ENCODE measurements around the gene RFPL3.
"Not testable (repeated sequence)": the region's sequence is repeated elsewhere in the genome, so short reads cannot be mapped to it uniquely, and the experiment has no call there.

RFPL3 gene

DNA sequence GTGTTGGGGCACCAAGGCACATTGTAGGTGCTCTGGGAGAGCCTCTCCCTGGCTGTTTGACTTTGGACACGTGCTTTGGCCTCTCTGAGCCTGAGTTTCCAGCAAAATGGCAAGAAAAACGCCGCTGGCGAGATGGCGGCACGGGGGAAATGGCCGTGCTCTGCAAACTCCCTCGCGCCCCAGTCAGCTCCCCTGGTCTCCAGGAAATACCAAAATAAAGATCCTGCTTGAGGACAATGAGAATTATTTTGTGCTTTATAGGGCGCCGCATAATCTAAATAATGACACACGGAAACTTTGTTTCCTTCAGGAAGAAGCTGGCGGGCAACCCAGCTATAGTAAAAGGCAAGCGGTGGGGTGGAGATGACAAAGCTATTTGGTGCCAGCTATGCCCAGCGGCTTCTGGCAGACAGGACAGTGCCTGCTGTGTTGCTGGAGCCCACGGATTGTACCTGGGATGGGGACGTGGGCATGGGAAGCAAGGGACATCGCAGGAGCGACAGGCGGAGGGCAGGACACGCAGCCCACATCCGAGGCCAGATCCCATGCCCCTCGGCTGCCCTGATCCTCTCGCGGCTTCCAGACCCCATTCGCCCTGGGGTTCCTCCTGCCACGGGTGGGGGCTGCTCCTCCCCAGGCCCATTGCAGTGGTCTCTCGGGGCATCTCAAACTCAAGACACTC lies 26.3 kb upstream of the RFPL3 start:
- DNase-seq: no peak

GRCh38 chr22:32331918-32332725 lies 25.5 kb upstream of the RFPL3 start:
- no peak for DNase-seq

DNA sequence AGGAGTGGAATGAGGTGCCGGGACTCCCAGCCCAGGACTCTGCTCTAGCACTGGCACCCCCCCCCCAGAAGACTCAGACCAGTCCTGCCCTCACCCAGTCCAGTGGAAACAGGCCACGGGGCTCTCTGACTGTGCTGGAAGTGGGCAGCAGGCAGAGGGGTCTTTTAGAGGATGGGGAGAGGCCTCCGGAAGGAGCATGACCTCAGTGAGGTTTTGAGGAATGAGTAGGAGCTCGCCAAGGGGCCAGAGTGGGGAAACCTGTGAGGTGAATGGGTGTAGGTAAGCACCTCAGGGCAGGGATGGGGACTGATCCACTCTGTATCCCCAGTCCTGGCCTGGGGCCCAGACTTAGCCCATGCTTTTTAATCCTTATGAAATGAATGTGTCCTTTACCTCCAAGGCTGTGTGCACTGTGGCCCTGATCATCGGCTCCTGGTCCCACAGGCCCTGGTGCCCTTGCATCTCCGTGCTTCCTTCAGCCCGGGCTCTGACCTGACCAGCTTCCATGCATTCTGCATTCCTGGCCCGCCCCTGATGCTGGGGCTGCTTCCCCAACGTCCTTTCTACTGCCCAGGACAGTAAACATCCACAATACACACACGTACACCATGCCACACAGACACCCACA lies 24.4 kb upstream of the RFPL3 start:
- DNase-seq: no peak

DNA sequence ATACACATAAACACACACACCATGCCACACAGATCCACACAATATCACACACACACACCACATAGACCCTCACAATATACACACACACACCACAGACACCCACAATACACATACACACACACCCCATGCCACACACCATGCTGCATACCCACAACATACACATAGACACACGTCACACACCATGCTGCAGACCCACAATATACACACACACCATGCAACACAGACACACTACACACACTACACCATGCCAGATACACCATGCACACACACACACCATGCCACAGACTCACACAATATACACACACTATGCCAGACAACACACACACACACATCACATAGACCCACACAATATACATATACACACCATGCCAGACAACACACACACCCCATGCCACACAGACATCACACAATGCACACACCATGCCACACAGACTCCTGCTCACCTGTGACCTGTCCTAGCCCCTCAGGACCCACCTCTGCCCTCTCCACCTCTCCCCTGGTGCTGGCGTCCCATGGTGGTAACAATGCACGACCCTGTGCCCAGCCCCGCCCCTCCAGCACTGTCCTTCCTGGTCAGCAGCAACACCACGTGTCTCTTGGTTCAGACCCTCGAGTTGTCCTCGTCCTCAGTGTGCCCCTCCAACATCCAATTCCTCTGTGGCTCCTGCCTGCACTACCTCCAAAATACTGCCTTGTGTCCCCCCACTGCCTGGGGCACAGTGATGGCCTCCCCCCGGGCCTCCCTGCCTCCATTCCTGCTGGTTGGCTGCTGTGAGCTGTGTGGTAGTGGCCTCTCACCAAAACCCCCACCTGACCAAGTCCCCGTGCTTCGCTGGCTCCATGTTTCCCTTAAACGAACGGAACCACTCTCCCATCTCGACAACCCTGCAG lies 23.7 kb upstream of the RFPL3 start:
- DNase-seq: no peak

DNA sequence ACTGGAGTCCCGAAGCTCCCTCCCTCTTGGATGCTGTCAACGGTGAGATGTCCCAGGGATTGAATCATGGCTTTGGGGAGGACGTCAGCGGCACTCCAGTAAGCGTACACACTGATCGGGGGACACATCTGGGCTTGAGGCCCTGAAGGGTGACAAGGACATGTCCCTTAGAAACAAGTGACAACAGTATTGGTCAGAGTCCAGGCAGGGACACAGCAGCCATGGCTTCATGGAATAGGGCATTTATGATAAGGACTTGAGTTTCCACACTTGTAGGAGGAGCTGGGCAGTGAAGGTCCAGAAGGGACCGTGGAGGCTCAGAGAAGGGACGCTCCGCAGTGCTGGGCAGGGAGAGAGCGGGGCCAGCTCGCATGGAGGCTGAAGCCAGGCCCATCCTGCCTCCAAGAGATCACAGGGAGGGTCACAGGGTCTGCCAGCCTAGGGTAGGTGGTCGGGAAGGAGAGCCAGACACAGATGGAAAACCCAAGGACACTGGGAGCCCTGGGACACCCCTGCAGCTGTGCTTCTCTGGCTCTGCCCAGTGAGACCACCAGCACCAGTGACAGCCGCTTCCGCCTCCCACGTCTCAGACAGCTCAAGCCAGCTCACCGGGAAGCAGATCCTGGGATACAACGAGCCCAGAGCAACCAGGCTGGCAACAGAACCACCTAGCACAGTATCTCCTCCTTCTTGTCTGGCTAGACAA lies 22.9 kb upstream of the RFPL3 start:
- no peak for DNase-seq

DNA sequence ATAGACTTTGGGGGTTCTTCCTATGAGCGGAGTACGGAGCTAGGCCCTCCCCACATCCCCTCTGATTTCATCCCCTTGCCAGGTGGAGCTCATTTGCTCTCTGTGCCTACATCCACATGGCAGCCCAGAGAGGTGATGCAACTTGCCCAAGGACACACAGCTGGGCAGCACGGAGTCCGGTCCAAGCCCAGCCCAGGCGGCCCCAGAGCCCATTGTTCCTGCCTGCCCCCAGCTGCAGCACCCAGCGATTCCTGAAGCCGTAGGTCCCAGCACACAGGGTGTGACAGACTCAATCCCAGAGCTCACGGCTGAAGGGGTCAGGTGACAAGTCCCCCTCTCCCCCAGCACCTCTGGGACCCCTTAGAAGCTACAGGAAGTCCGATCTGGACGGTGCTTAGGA lies 22.2 kb upstream of the RFPL3 start:
- DNase-seq: no peak

DNA sequence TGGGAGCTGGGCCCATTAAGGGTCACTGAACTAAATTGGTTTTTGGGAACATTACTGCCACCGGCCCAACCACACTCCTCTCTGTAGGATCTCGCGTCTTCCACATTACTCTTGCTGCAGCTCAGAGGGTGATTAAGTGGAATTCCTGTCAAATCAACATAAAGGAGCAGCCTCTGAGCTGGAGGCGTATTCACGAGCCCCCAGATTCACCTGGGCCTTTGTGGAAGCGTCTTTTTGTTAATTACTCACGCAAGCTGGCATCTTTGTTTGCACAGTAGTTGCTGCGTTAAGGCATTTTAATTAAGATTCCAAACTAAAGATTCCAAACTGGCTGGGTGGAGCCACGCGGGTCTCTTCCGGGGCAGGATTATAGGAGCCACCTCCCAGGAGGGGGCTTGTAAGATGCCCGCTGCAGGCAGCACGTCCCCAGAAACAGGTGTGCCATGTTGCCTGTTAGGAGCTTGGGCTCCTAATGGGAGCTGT lies 21.5 kb upstream of the RFPL3 start:
- DNase-seq: no peak

DNA sequence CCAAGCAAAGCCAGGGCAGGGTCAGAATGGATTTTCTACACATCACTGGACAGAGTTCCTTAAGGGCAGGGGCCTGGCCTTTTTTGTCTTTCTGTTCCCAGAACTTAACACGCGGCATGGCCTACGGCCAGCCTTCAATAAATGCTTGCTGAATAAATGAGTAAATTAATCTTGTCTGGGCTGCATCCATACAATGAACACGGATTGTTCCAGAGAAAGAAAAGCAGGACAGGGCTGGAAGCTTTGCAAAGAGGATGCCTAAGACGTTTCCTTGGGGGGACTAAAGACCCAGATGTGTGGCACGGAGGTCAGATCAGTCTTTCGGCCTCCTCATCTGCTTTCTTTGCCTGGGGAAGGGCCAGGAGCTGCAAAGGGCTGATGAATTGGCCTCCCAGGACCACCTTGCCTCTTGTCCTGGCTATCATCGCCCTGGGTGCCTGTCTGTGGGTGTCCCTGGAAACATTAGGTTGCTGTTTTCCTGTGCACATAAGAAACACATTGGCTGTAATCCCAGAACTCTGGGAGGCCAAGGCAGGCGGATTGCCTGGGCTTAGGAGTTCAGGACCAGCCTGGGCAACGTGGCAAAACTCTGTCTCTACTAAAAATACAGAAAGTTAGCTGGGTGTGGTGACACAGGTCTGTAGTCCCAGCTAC lies 20.8 kb upstream of the RFPL3 start:
- DNase-seq: no peak

GRCh38 chr22:32337425-32337824 lies 20.2 kb upstream of the RFPL3 start:
- DNase-seq: not testable (repeated sequence)

- no peak for DNase-seq
Observed at GRCh38 chr22:32338757-32339156, 18.9 kb upstream of the RFPL3 start.

GRCh38 chr22:32339190-32340012 lies 18.3 kb upstream of the RFPL3 start:
- DNase-seq: no peak

GRCh38 chr22:32340411-32340810 lies 17.3 kb upstream of the RFPL3 start:
- no peak for DNase-seq

DNA sequence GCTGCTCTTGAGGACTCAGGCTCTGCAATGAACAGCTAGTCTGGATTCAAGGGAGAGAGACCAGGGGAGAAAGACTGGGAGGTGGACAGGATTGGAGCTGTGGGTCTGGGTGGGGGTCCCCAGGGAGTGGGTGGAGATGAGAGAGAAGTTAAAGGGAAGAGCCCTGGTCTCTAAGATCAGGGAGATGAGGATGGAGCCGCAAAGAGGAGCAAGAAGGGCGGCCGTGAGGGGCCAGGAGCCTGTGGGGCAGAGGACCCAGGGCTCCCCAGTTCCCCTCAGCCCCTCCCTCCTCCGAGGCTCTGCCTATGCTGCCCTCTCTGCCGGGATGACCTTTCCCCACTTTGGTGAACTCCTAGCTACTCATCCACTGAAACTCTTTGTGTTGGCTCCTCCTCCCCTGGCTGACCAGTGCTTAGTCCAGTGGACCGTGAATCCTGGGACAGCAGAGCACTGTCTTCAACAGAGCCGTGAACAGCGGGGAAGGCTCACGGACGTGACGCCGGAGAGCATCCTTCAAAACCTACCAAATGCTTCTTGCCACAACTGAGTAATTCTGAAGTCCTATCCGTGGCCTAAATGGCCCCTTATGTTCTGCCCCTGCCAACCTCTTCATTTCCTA lies 16.4 kb upstream of the RFPL3 start:
- no peak for DNase-seq

DNA sequence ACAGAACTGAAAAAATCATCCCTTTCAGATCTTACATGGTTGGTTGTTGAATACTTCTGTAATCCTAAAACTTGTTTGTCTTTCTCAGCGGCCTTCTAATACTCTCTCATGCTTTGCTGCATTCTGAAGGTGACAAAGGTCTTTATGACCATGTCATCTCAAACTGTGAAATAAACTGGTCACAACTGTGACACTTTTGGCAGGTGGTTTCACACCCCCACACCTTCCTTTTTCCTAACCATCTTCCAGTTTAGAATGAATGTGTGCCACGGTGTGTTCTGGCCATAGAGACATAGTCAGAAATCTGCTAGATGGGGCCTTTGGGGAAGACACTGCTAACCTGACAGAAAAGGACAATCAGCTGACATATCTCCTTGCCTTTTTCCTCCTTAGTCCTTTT lies 14.7 kb upstream of the RFPL3 start:
- DNase-seq: no peak

DNA sequence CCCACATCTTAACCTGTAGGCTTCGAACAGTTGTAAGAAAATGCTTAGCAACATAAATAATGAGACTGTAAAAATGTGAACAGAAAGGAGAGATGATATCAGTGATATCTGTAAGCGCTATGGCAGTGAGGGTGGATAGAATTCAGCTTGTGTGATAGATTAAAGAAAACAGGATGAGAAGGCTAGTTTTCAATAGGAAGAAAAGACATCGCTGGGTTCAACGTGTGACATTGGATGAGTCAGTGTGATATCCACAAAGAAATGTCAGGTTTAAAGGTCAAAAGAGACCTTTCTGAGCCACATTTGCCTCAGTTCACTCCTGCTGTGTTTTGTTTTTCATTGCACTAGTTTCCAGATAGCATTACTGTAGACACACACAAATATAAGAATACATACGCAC lies 13.7 kb upstream of the RFPL3 start:
- no peak for DNase-seq

DNA sequence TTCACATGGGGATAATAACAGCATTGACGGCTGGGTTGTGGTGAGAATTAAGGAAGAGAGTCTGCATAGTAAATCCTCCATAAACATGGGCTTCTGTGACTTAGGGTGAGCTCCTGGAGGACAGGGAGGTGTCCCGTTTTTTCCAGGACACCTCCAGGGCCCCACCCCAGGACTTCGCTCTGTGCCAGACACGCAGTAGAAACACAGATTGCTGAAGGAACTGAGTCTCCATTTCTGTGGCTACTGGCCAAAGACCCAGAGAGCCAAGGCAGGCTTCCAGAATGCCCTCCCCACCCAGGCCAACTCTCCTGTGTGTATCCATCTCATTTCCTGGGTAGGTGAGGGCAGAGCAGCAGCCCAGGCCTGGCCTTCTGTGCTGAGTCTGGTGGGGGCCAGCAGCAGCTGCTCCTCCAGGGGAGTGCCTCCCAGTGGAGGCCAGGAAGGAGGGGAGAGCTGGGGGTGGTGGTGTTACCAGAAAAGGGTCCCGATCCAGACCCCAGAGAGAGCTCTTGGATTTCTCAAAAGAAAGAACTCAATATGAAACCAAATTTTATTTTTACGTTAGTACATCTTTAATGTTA lies 9.5 kb upstream of the RFPL3 start:
- DNase-seq: no peak

- DNase-seq: not testable (repeated sequence)
Observed at GRCh38 chr22:32351875-32352274, 5.8 kb upstream of the RFPL3 start.

DNA sequence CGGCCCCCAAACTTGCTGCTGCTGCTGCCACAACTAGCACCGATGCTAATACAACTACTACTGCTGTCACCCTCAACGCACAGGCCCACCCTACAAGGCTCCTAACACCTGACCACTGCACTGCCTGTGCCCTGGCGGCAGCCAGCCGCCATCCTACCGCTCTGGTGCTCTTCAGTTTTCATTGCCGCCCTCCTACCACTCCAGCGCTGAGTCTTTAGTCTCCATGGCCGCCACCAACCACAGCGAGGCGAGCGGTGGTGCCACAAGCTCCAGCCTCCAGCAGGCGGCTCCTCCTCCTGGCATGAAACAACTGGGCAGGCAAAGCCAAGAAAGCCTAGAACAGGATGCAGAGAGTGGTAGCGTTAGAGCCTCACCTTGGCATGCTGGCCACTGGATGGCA lies 5.0 kb upstream of the RFPL3 start:
- DNase-seq: no peak

DNA sequence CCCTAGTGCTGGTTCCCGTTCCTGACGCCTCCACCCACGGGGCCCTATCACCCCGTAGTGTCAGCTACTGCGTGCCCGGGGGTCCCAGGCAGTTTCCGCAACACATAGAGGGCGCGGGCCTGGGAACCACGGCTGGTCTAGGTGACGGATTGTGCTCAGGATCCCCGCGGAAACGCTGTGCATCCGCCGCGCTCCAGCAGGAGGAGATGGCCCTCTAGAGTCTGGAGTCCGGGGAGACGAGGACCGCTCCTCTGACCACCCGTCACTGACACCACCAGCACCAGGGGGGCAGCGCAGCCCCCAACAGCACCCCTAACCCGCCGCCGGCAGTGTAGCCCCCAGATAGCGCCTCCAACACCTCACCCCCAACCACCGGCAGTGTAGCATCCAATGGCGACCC lies 4.4 kb upstream of the RFPL3 start:
- no peak for DNase-seq

DNA sequence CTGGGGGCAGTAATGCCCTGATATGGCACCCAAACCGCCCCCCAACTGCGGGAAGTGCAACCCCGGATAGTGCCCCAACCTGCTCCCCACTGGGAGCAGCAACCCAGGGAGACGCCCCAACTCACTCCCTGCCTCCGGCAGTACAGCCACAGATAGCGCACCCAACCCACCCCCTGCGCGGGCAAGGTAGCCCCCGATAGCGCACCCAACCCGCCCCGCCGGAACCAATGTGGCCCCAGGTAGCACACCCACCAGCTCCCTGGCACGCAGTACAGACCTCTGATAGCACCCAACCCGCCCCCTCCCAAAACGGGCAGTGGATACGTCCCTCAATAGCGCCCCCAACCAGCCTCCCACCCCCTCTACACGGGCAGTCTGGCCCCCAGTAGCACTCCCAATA lies 3.8 kb upstream of the RFPL3 start:
- no peak for DNase-seq
